ENCODE measurements around the gene GDPD5.

GRCh38 chr11:75399344-75400145 lies 126.2 kb downstream of the GDPD5 start, which contains the start of gene RPS3:
- TF ChIP-seq HOXA7 (CRISPR knock-in tag; IDR thresholded peaks at IDR 0.05), result no peak
- peak; percentile 97 for TF ChIP-seq POLR2A (IDR thresholded peaks at IDR 0.05; ENCODE audit: low read length)
- no peak for TF ChIP-seq CEBPB (IDR thresholded peaks at IDR 0.05)
- no peak for TF ChIP-seq EP300 (IDR thresholded peaks at IDR 0.05)
- no peak for TF ChIP-seq HDAC2 (IDR thresholded peaks at IDR 0.05)
- TF ChIP-seq KDM1A (IDR thresholded peaks at IDR 0.05; ENCODE audit: low read depth), result no peak
- peak; percentile 28; the same call in 1 of the 3 replicates for TF ChIP-seq CTCF (IDR thresholded peaks at IDR 0.05)
- no peak for TF ChIP-seq NFE2L2 (conservative IDR thresholded peaks at IDR 0.05; ENCODE audit: low read length)
- no peak for TF ChIP-seq CHD2 (IDR thresholded peaks at IDR 0.05; ENCODE audit: low read length, partially characterized antibody)
- peak; percentile 98 for TF ChIP-seq BCL3 (IDR thresholded peaks at IDR 0.05)
- no peak for TF ChIP-seq MAZ (IDR thresholded peaks at IDR 0.05; ENCODE audit: borderline replicate concordance, low read depth, low read length)
